HCT116 (cell line): Measurements from ENCODE around the gene PLEKHG1. TPM values are rescaled to one million over a fixed set of nuclear protein-coding genes. Genes with fewer than 3 reads are reported as not detected.
A peak's percentile ranks its signal among the peaks of the same experiment; 100 is the strongest.

Source experiments
- ATAC-seq: fragments of 200-7000 bp; cut with Tn5 transposase; 2 replicates; pipeline ENCODE4 v1.9.1; 2020; ENCODE audit warnings: mild to moderate bottlenecking, moderate library complexity
- BruUV-seq: library from RNA; stranded (reverse); fragments of 400-500 nt; replicated peaks from 2 replicates; lab custom pipeline; 2021; lab: Mats Ljungman, UMichigan
- CTCF ChIA-PET: fragments of 300-600 bp; sonication (Branson Sonifier 250); formaldehyde crosslinking; loops from one replicate; lab custom pipeline; 2021; ENCODE audit warnings: antibody characterized with exemption; lab: Charles Lee
- POLR2A ChIA-PET: fragments of 300-600, 350-600 bp; sonication (Branson Sonifier 250); formaldehyde crosslinking; loops from one replicate; lab custom pipeline; 2021; ENCODE audit warnings: antibody characterized with exemption; lab: Charles Lee
- RAD21 ChIA-PET, 2 experiments: fragments of 300-600 bp; sonication (Branson Sonifier 250); formaldehyde crosslinking; loops; one replicate each; lab custom pipeline; 2023; ENCODE audit warnings: low total read pairs in 2 of 2; ENCODE audit not compliant: uncharacterized antibody in 2 of 2, unreplicated experiment in 2 of 2, low non-redundant PET in 1 of 2; lab: Charles Lee
- DNase-seq: peaks from one replicate; pipeline ENCODE4 v3.0.0-alpha.2; 2010; ENCODE audit warnings: low read depth, low spot score
- H2AFZ ChIP-seq: fragments of 200-600 bp; shearing (Covaris generic), sonication (generic); 2 replicates; pipeline ENCODE4 v1.6.1; 2017; ENCODE audit warnings: low read depth, mixed run types, mixed read lengths, antibody characterized with exemption, low read length; ENCODE audit not compliant: poor library complexity, severe bottlenecking
- H3K27ac ChIP-seq: 2 replicates; pipeline ENCODE4 v1.5.1; 2012; ENCODE audit warnings: low read depth, low read length
- H3K27me3 ChIP-seq: fragments of 200-600 bp; sonication (generic); 2 replicates; pipeline ENCODE4 v1.6.1; 2016; ENCODE audit warnings: mixed run types, low read length, mixed read lengths; ENCODE audit not compliant: insufficient read depth
- H3K36me3 ChIP-seq, 2 experiments: fragments of 200-500 bp in 1 of 2; fragments of 200-600 bp in 1 of 2; sonication (Bioruptor generic) in 1 of 2; sonication (generic) in 1 of 2; 2 replicates each; pipeline versions ENCODE4 v1.5.1 to v1.6.1; 2014 to 2016; ENCODE audit warnings: low read length in 2 of 2, inconsistent platforms in 1 of 2, mixed read lengths in 1 of 2, mixed run types in 1 of 2; ENCODE audit not compliant: insufficient read depth in 2 of 2, control insufficient read depth in 1 of 2
- H3K4me1 ChIP-seq, 2 experiments: fragments of 200-600 bp in 1 of 2; sonication (generic) in 1 of 2; 2 replicates each; pipeline versions ENCODE4 v1.5.1 to v1.6.1; 2012 to 2017; ENCODE audit warnings: low read length in 2 of 2, inconsistent platforms in 1 of 2, mild to moderate bottlenecking in 1 of 2, mixed read lengths in 1 of 2, mixed run types in 1 of 2, moderate library complexity in 1 of 2; ENCODE audit not compliant: insufficient read depth in 2 of 2, control insufficient read depth in 1 of 2
- H3K4me2 ChIP-seq: fragments of 200-600 bp; sonication (generic); 2 replicates; pipeline ENCODE4 v1.6.1; 2017; ENCODE audit warnings: mixed run types, low read length, mixed read lengths
- H3K4me3 ChIP-seq, 2 experiments: fragments of 200-600 bp in 1 of 2; sonication (generic) in 1 of 2; replicated peaks in 1 of 2; 2 replicates each; pipeline ENCODE4 v1.5.1; 2011 to 2016; ENCODE audit warnings: low read length in 2 of 2, control low read depth in 1 of 2, low read depth in 1 of 2, mild to moderate bottlenecking in 1 of 2, mixed read lengths in 1 of 2, mixed run types in 1 of 2
- H3K79me2 ChIP-seq: fragments of 200-600 bp; sonication (generic); 2 replicates; pipeline ENCODE4 v1.6.1; 2017; ENCODE audit warnings: mild to moderate bottlenecking, mixed run types, low read length, moderate library complexity, mixed read lengths; ENCODE audit not compliant: insufficient read depth
- H3K9ac ChIP-seq: fragments of 200-600 bp; sonication (generic); 2 replicates; pipeline ENCODE4 v1.6.1; 2016; ENCODE audit warnings: low read length, mixed read lengths
- H3K9me2 ChIP-seq: fragments of 200-600 bp; sonication (generic), shearing (Covaris generic); 2 replicates; pipeline ENCODE4 v1.6.1; 2017; ENCODE audit warnings: mixed run types, mild to moderate bottlenecking, moderate library complexity; ENCODE audit not compliant: insufficient read depth
- H3K9me3 ChIP-seq, 2 experiments: fragments of 200-500 bp in 1 of 2; fragments of 200-600 bp in 1 of 2; sonication (Bioruptor generic) in 1 of 2; sonication (generic) in 1 of 2; 2 replicates each; pipeline ENCODE4 v1.6.1; 2014 to 2017; ENCODE audit warnings: low read length in 2 of 2, mixed read lengths in 2 of 2, inconsistent platforms in 1 of 2, low read depth in 1 of 2, mild to moderate bottlenecking in 1 of 2, mixed run types in 1 of 2, moderate library complexity in 1 of 2; ENCODE audit not compliant: control insufficient read depth in 1 of 2, insufficient read depth in 1 of 2
- H4K20me1 ChIP-seq: fragments of 200-600 bp; sonication (generic), shearing (Covaris generic); 2 replicates; pipeline ENCODE4 v1.6.1; 2017; ENCODE audit warnings: mixed run types, mild to moderate bottlenecking, moderate library complexity; ENCODE audit not compliant: insufficient read depth
- ATF3 ChIP-seq: IDR thresholded peaks from 2 replicates; pipeline ENCODE4 v1.6.1; 2012
- CBX3 ChIP-seq: IDR thresholded peaks from 2 replicates; pipeline ENCODE4 v1.6.1; 2012; ENCODE audit warnings: low read depth
- CEBPB ChIP-seq: IDR thresholded peaks from 2 replicates; pipeline ENCODE4 v1.6.1; 2012; ENCODE audit warnings: low read depth
- EGR1 ChIP-seq: IDR thresholded peaks from 2 replicates; pipeline ENCODE4 v1.6.1; 2012; ENCODE audit warnings: low read depth
- ELF1 ChIP-seq: IDR thresholded peaks from 2 replicates; pipeline ENCODE4 v1.6.1; 2012; ENCODE audit warnings: low read depth, borderline replicate concordance
- EZH2 ChIP-seq: fragments of 200-600 bp; sonication (generic); IDR thresholded peaks from 2 replicates; pipeline ENCODE4 v1.6.1; 2017; ENCODE audit warnings: antibody characterized with exemption, mixed run types
- FOSL1 ChIP-seq: IDR thresholded peaks from 2 replicates; pipeline ENCODE4 v1.6.1; 2012; ENCODE audit warnings: low read depth
- JUND ChIP-seq: IDR thresholded peaks from 2 replicates; pipeline ENCODE4 v1.6.1; 2012
- POLR2A ChIP-seq: IDR thresholded peaks from 2 replicates; pipeline ENCODE4 v1.7.0; 2011; ENCODE audit warnings: borderline replicate concordance; ENCODE audit not compliant: insufficient read depth, insufficient read length; ENCODE audit errors: extremely low read depth
- POLR2AphosphoS5 ChIP-seq: IDR thresholded peaks from 2 replicates; pipeline ENCODE4 v1.6.1; 2011; ENCODE audit warnings: mild to moderate bottlenecking, low read depth, low read length, moderate library complexity
- REST ChIP-seq: IDR thresholded peaks from 2 replicates; pipeline ENCODE4 v1.6.1; 2012; ENCODE audit warnings: low read depth
- SP1 ChIP-seq: IDR thresholded peaks from 2 replicates; pipeline ENCODE4 v1.6.1; 2012; ENCODE audit warnings: low read depth
- SRF ChIP-seq: IDR thresholded peaks from 2 replicates; pipeline ENCODE4 v1.6.1; 2012; ENCODE audit warnings: low read depth
- YY1 ChIP-seq: IDR thresholded peaks from 2 replicates; pipeline ENCODE4 v1.6.1; 2011; ENCODE audit warnings: low read length, low read depth, moderate library complexity, mild to moderate bottlenecking; ENCODE audit not compliant: insufficient replicate concordance; ENCODE audit errors: extremely low read depth
- ZFX ChIP-seq: fragments of 450-650 bp; IDR thresholded peaks from 2 replicates; pipeline ENCODE4 v1.6.1; 2017
- intact Hi-C: fragments of 100-400 bp; cut with micrococcal nuclease; formaldehyde crosslinking; loops from 2 replicates; pipeline ENCODE4 v1.10.0; 2022
- total RNA-seq: library from RNA; stranded (reverse); gene quantifications from one replicate; pipeline ENCODE4 v1.2.1, GENCODE V29; 2021; ENCODE audit not compliant: unreplicated experiment
- TF ChIP-seq, protein P1 (sequence below): IDR thresholded peaks from 2 replicates; pipeline ENCODE4 v1.6.1; 2011; ENCODE audit warnings: mild to moderate bottlenecking, low read length, moderate library complexity; ENCODE audit not compliant: insufficient replicate concordance; ENCODE audit errors: extremely low read depth
- TF ChIP-seq, protein P2 (sequence below), 3 experiments: fragments of 200-600 bp in 1 of 3; sonication (generic) in 1 of 3; IDR thresholded peaks in 2 of 3; conservative IDR thresholded peaks in 1 of 3; 2 replicates each; pipeline ENCODE4 v1.5.1; 2012 to 2017; ENCODE audit warnings: low read depth in 2 of 3, low read length in 2 of 3, antibody characterized with exemption in 1 of 3, borderline replicate concordance in 1 of 3, control low read depth in 1 of 3, mild to moderate bottlenecking in 1 of 3, mixed read lengths in 1 of 3, mixed run types in 1 of 3, moderate library complexity in 1 of 3; ENCODE audit not compliant: insufficient read depth in 1 of 3
- TF ChIP-seq, protein P3 (sequence below): IDR thresholded peaks from 2 replicates; pipeline ENCODE4 v1.6.1; 2012

PLEKHG1 gene
- total RNA-seq, 1 experiment from 2014 or later = 10.4 TPM

GRCh38 chr6:150600301-150601017, 774 bp downstream of the PLEKHG1 start:
- Histone ChIP-seq H3K27ac (peak overlapping the region; percentile 46; the same call in 1 of the 2 replicates), H3K9ac (peak overlapping the region; percentile 52), H2AFZ (peak overlapping the region; percentile 37), H3K36me3 (no peaks in the 10 kb centered on the region), H3K4me3 (peak overlapping the region; percentile 61 to 72), H3K9me2 (no peaks in the 10 kb centered on the region), H3K27me3 (no peaks in the 10 kb centered on the region), H3K9me3 (no peaks in the 10 kb centered on the region), H3K79me2 (no peaks in the 10 kb centered on the region), H3K4me2 (peak overlapping the region; percentile 90), H4K20me1 (no peaks in the 10 kb centered on the region), H3K4me1 (peaks cover 4 to 13% of the 10 kb centered on the region in 2 experiments; a peak in 2 of 4 replicates)
- ChIA-PET RAD21 (interaction anchor here in 1 of 2 experiments (1.4 kb wide), 2 partner anchors 182 to 213 kb away, joined by 3 to 4 read pairs; no protein-coding TSS in a partner anchor), CTCF (interaction anchor here (0.9 to 2.9 kb wide), 5 partner anchors 9 to 217 kb away, joined by 3 to 18 read pairs (median 4); no protein-coding TSS in a partner anchor), POLR2A (interaction anchor here (0.7 to 1.1 kb wide), 3 partner anchors 14 to 215 kb away, joined by 3 to 5 read pairs (median 4); no protein-coding TSS in a partner anchor)
- intact Hi-C loops = loop anchor here (2.0 kb wide), 1 partner anchor 182 kb away; no protein-coding TSS in a partner anchor
- DNase-seq (peak; percentile 72), ATAC-seq (peak; percentile 83)
- no TSS peak for BruUV-seq
- TF ChIP-seq ATF3 (no peak), EGR1 (peak; percentile 47; the same call in 1 of the 2 replicates), EZH2 (no peak), POLR2AphosphoS5 (no peak), FOSL1 (no peak), ELF1 (no peak), POLR2A (no peak), CEBPB (no peak), SP1 (0 out of 2 replicates have a peak, but pooled peaks have one; percentile 28), JUND (no peak), YY1 (peak; percentile 18), SRF (no peak), ZFX (0 out of 2 replicates have a peak, but pooled peaks have one; percentile 4), CBX3 (0 out of 2 replicates have a peak, but pooled peaks have one; percentile 10), REST (no peak)
- TF ChIP-seq, protein P1, sequence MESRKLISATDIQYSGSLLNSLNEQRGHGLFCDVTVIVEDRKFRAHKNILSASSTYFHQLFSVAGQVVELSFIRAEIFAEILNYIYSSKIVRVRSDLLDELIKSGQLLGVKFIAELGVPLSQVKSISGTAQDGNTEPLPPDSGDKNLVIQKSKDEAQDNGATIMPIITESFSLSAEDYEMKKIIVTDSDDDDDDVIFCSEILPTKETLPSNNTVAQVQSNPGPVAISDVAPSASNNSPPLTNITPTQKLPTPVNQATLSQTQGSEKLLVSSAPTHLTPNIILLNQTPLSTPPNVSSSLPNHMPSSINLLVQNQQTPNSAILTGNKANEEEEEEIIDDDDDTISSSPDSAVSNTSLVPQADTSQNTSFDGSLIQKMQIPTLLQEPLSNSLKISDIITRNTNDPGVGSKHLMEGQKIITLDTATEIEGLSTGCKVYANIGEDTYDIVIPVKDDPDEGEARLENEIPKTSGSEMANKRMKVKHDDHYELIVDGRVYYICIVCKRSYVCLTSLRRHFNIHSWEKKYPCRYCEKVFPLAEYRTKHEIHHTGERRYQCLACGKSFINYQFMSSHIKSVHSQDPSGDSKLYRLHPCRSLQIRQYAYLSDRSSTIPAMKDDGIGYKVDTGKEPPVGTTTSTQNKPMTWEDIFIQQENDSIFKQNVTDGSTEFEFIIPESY = no peak
- TF ChIP-seq, protein P2, sequence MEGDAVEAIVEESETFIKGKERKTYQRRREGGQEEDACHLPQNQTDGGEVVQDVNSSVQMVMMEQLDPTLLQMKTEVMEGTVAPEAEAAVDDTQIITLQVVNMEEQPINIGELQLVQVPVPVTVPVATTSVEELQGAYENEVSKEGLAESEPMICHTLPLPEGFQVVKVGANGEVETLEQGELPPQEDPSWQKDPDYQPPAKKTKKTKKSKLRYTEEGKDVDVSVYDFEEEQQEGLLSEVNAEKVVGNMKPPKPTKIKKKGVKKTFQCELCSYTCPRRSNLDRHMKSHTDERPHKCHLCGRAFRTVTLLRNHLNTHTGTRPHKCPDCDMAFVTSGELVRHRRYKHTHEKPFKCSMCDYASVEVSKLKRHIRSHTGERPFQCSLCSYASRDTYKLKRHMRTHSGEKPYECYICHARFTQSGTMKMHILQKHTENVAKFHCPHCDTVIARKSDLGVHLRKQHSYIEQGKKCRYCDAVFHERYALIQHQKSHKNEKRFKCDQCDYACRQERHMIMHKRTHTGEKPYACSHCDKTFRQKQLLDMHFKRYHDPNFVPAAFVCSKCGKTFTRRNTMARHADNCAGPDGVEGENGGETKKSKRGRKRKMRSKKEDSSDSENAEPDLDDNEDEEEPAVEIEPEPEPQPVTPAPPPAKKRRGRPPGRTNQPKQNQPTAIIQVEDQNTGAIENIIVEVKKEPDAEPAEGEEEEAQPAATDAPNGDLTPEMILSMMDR (IDR thresholded peaks at IDR 0.05 in 2 of 3, conservative IDR thresholded peaks at IDR 0.05 in 1 of 3; ENCODE audit: borderline replicate concordance in 1 of 3, insufficient read depth in 1 of 3, low read depth in 2 of 3, low read length in 2 of 3) = peak; percentile 10 to 55 (median 48); a peak in 4 of 6 replicates
- TF ChIP-seq, protein P3, sequence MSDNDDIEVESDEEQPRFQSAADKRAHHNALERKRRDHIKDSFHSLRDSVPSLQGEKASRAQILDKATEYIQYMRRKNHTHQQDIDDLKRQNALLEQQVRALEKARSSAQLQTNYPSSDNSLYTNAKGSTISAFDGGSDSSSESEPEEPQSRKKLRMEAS = peak; percentile 66; the same call in 1 of the 2 replicates
